ENCODE data around the gene S1PR1. TPM values are rescaled to one million over a fixed set of nuclear protein-coding genes. Genes with fewer than 3 reads are reported as not detected.
A peak's percentile ranks its signal among the peaks of the same experiment; 100 is the strongest.

S1PR1 gene
- total RNA-seq, 1 donor from 2014 or later, result 58.4 TPM

DNA sequence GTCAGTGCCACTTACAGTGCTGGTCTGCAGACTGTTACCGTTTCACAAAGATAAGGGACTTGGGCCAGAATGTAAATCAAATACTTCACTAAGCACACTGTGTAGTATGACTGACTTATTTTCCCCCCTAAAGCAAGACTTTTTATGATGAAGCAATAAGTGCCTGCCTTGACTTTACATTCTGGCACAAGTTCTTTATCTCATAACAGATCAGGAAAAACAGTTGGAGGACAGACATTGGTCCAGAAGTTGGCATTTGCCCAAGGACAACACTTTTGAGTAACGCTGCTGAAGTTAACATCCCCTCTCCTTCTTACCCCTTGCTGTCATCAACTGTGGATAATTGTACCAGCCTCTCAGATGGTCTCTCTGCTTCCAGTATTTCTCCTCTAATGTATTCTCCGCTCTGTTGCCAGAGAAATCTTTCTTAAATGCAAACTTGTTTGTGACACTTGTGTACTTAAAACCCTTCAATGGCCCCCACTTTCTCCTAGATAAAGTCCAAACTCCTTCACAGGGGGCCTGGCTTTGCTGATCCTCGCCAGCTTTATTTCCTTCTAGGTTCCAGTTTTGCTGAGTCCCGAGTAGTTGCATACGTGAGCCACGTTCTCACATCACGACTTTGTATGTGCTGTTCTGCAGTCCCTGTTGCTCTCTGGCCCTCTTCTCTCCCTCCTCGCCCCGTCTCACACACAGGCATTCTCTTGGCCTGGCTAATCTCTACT is 45.7 kb downstream of the S1PR1 start:
- DNase-seq (ENCODE audit: extremely low spot score in 2 of 2), result no peak
- intact Hi-C loops (cut with DNase I), result no loop called here
- Histone ChIP-seq H3K9me3 (no peaks in the 10 kb centered on the region), H3K4me3 (no peak overlapping the region), H3K27ac (no peak overlapping the region), H3K36me3 (no peaks in the 10 kb centered on the region), H3K4me1 (no peaks in the 10 kb centered on the region), H3K27me3 (no peaks in the 10 kb centered on the region)
- TF ChIP-seq POLR2AphosphoS5 (IDR thresholded peaks at IDR 0.05; ENCODE audit: insufficient read depth in 1 of 2, low read depth in 1 of 2), result no peak
- TF ChIP-seq, protein P1, sequence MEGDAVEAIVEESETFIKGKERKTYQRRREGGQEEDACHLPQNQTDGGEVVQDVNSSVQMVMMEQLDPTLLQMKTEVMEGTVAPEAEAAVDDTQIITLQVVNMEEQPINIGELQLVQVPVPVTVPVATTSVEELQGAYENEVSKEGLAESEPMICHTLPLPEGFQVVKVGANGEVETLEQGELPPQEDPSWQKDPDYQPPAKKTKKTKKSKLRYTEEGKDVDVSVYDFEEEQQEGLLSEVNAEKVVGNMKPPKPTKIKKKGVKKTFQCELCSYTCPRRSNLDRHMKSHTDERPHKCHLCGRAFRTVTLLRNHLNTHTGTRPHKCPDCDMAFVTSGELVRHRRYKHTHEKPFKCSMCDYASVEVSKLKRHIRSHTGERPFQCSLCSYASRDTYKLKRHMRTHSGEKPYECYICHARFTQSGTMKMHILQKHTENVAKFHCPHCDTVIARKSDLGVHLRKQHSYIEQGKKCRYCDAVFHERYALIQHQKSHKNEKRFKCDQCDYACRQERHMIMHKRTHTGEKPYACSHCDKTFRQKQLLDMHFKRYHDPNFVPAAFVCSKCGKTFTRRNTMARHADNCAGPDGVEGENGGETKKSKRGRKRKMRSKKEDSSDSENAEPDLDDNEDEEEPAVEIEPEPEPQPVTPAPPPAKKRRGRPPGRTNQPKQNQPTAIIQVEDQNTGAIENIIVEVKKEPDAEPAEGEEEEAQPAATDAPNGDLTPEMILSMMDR (IDR thresholded peaks at IDR 0.05), result no peak

DNA sequence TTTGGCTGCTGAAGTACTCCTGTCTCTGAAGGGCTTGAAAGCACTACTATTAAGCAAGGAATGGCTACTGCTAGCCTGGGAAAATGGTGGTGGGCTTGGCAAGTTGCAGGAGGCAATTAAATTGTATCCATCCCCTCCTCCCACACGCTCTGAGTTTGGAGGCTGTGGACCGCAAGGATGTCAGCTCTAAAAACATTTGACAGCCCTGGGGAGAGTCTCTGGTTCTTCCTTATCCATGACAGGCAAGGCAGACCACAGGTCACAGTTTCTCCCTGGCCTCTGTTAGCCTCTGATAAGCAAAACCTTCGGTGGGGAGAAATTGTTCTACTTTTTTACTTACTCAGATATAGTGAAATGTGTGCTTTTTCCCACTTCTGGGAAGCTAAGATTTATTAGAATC is 46.6 kb downstream of the S1PR1 start:
- H3K36me3 ChIP-seq, result no peaks in the 10 kb centered on the region
- no peaks in the 10 kb centered on the region for H3K27me3 ChIP-seq
- intact Hi-C loops (cut with DNase I), result no loop called here
- no peaks in the 10 kb centered on the region for H3K9me3 ChIP-seq
- DNase-seq (ENCODE audit: extremely low spot score in 2 of 2), result no peak
- no peak overlapping the region for H3K4me3 ChIP-seq
- H3K27ac ChIP-seq, result no peak overlapping the region
- H3K4me1 ChIP-seq, result no peaks in the 10 kb centered on the region
- TF ChIP-seq POLR2A (IDR thresholded peaks at IDR 0.05) (no peak), POLR2AphosphoS5 (IDR thresholded peaks at IDR 0.05; ENCODE audit: insufficient read depth in 1 of 2, low read depth in 1 of 2) (no peak)
- TF ChIP-seq, protein P1 (IDR thresholded peaks at IDR 0.05), result no peak

DNA sequence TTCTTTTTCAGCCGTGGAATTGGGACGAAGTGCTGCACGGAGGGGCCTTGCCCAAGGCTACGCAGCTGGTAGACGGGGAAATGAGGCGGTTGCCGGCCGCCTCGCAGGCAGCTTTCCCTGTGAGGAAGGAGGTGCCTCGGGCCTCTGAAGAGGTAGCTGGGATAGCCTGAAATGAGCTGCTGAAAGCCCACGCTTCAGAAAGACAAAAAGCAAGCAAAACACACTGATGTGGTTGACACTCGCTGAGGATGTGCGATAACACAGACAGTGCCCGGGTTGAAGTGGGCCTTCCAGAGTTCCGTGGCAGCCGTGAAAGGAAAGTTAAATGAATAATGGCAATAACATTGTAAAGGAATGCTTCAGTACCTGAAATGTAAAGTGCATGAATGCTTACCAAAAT is 47.2 kb downstream of the S1PR1 start:
- Histone ChIP-seq H3K9me3 (no peaks in the 10 kb centered on the region), H3K4me1 (no peaks in the 10 kb centered on the region), H3K27me3 (no peaks in the 10 kb centered on the region), H3K4me3 (no peak overlapping the region), H3K36me3 (no peaks in the 10 kb centered on the region), H3K27ac (no peak overlapping the region)
- TF ChIP-seq POLR2AphosphoS5 (IDR thresholded peaks at IDR 0.05; ENCODE audit: insufficient read depth in 1 of 2, low read depth in 1 of 2) (no peak), POLR2A (IDR thresholded peaks at IDR 0.05) (no peak)
- TF ChIP-seq, protein P1 (IDR thresholded peaks at IDR 0.05), result no peak
- intact Hi-C loops (cut with DNase I), result no loop called here
- DNase-seq (ENCODE audit: extremely low spot score in 2 of 2), result no peak

DNA sequence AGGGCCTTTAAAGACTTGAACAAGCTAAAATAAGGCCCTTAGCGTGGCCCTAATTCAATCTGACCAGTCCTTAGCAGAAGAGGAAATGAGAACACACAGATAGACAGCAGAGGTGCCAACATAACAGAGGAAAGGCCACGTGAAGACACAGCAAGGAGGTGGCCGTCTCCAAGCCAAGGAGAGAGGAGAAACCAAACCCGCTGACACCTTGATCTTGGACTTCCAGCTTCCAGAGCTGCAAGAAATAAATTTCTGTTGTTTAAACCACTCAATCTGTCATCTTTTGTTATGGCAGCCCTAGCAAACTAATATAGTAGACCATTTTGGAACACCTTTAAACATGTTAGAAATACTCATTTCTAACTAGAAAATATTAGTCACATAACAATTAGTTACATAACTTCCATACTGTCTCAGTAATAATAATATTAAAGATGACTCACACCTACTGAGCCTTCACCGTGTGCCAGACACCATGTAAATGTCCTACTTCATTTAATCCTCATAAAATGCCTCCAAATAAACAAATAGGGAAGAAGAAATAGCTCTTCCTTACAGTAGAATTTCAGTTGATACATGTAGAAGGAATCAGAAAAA is 47.9 kb downstream of the S1PR1 start:
- no peaks in the 10 kb centered on the region for H3K4me1 ChIP-seq
- no peaks in the 10 kb centered on the region for H3K9me3 ChIP-seq
- H3K36me3 ChIP-seq, result no peaks in the 10 kb centered on the region
- no peak overlapping the region for H3K27ac ChIP-seq
- DNase-seq (ENCODE audit: extremely low spot score in 2 of 2), result no peak
- TF ChIP-seq, protein P1 (IDR thresholded peaks at IDR 0.05), result no peak
- TF ChIP-seq POLR2A (IDR thresholded peaks at IDR 0.05), result no peak
- no peak for TF ChIP-seq POLR2AphosphoS5 (IDR thresholded peaks at IDR 0.05; ENCODE audit: insufficient read depth in 1 of 2, low read depth in 1 of 2)
- no peak overlapping the region for H3K4me3 ChIP-seq
- H3K27me3 ChIP-seq, result no peaks in the 10 kb centered on the region
- intact Hi-C loops (cut with DNase I), result no loop called here

DNA sequence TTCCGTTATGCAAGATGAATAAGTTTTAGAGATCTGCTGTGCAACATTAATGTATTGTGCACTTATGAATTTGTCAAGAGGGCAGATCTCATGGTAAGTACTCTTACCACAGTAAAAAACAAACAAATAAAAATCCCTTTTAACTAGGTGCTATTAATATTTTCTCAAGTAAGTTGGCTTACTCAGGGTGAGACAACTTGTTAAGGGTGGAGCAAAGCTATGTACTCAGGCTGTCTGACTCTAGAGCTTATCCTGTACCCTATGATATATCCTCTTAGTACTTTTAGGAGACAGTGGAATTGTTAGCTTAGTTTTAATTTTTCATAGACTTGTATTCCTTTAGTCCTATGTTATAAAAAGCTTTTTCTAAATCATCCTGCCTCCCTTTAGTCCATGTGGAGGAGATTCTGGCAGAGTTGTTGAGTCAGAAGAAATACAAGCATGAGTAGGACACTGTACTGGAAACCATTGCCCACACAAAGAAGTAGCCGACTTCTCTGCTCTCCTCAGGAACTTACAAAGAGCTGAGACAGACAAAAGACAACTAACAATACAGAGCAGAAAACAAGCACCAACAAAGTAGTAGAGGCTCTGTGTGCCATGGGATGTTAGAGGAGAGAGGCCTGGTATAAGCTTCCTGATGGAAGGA is 49.2 kb downstream of the S1PR1 start:
- no peaks in the 10 kb centered on the region for H3K27me3 ChIP-seq
- H3K4me3 ChIP-seq, result no peak overlapping the region
- H3K27ac ChIP-seq, result no peak overlapping the region
- TF ChIP-seq, protein P1 (IDR thresholded peaks at IDR 0.05), result no peak
- TF ChIP-seq POLR2AphosphoS5 (IDR thresholded peaks at IDR 0.05; ENCODE audit: insufficient read depth in 1 of 2, low read depth in 1 of 2) (no peak), POLR2A (IDR thresholded peaks at IDR 0.05) (no peak)
- peak in 1 of 2 donors; percentile 44 for DNase-seq (ENCODE audit: extremely low spot score in 2 of 2)
- intact Hi-C loops (cut with DNase I), result no loop called here
- H3K4me1 ChIP-seq, result no peaks in the 10 kb centered on the region
- no peaks in the 10 kb centered on the region for H3K9me3 ChIP-seq
- no peaks in the 10 kb centered on the region for H3K36me3 ChIP-seq

Measured in vagina (tissue), 2 donors.